SH-SY5Y (cell line): ENCODE data around the gene KRTCAP2.

Experiments
- GATA2 ChIP-seq: IDR thresholded peaks from 2 replicates; pipeline ENCODE4 v1.6.1; 2011; ENCODE audit warnings: mild to moderate bottlenecking, low read depth, low read length
- GATA3 ChIP-seq: IDR thresholded peaks from 2 replicates; pipeline ENCODE4 v1.6.1; 2011; ENCODE audit warnings: low read depth, mild to moderate bottlenecking, low read length, moderate library complexity

- no peak for TF ChIP-seq GATA2
- no peak for TF ChIP-seq GATA3
These were observed 4.3 kb upstream of the KRTCAP2 start for GRCh38 chr1:155177192-155177917.
